Inflammatory macrophage treated with lipopolysaccharide for 4 hours (primary cell): ENCODE data around the gene LETMD1.
"Not testable (repeated sequence)": the region's sequence is repeated elsewhere in the genome, so short reads cannot be mapped to it uniquely, and the experiment has no call there.

Experiments used
- DNase-seq: peaks from one replicate; pipeline ENCODE4 v3.0.0-alpha.2; 2020

Gene LETMD1

GRCh38 chr12:51047655-51048540, at the start of gene LETMD1:
TSS of gene LETMD1 (plus strand) at chr12:51048327. CDS start at chr12:51048357, 30 bp downstream.
- peak; percentile 99 for DNase-seq

DNA sequence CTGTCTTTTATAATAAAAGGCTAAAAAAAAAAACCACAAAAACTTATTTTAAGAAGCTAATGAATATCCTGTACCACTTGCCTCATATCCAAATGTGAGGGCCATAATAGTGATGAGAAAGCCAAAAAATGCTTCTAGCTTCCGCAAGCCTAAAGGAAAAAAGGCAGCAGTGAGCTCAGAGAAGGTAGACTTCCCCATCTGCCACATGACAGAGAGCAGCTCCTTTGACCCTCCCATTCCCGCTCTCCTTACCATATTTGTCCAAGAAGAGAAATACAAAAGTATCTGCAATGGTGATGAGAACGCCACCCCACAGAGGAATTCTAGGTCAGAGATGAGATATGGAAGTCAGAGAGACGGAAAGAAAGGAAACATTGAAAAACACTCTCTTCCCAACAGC, 49.0 kb upstream of the LETMD1 start:
- DNase-seq = peak; percentile 58

- DNase-seq = no peak
Observed at GRCh38 chr12:51000245-51000644, 47.9 kb upstream of the LETMD1 start.

DNA sequence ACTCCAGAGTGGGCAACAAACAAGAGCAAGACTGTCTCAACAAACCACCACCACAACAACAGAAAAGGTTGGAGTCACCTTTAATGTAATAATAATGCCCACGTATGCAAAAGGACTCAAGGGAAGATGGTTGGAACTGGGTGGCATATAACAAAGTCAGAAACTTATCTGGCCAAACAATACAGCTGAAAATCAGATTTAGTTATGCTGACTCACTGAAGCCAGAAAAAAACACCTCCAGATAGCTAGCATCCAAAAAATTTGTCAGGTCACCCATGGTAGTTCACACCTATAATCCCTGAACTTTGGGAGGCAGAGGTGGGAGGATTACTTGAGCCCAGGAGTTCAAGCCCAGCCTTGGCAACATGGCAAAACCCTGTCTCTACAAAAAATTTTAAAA, 46.3 kb upstream of the LETMD1 start:
- DNase-seq = no peak

DNA sequence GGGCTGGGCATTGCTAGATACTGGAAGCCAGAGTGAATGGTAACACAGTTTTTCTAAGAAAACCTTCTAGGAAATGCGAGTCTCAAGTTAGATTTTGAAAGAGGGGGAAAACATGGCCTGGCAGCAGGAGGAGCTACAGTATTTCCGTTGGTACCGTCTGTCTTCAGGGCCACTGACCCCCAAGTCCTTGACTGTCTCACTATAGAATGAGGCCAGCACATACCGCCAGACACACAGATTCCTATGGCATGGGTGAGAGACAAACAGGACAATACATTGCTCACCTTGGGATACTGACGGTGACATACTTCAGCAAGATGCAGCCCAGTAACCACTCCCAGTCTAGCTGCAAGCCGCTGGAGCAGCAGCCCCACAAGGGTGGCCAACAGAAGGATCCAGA, 43.6 kb upstream of the LETMD1 start:
- DNase-seq = no peak

- DNase-seq = no peak
Observed at GRCh38 chr12:51005030-51005429, 43.1 kb upstream of the LETMD1 start.

DNA sequence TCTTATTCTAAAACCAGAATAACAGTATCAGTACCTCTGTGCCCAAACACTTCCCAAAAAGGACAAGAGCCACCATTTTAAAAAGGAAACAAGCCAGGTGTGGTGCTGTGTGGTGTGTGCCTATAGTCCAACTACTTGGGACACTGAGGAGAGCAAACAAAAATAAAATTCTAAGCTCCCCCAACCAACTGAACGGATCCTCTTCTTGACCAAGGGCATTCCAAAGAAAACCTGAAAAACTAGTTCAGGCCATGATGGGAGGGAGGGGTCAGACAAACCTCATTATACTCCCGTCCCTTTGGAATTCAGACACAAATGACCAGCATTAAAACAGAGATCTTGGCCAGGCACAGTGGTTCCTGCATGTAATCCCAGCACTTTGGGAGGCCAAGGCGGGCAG, 42.5 kb upstream of the LETMD1 start:
- DNase-seq = no peak

GRCh38 chr12:51008329-51009055, 39.6 kb upstream of the LETMD1 start:
- DNase-seq = no peak

DNA sequence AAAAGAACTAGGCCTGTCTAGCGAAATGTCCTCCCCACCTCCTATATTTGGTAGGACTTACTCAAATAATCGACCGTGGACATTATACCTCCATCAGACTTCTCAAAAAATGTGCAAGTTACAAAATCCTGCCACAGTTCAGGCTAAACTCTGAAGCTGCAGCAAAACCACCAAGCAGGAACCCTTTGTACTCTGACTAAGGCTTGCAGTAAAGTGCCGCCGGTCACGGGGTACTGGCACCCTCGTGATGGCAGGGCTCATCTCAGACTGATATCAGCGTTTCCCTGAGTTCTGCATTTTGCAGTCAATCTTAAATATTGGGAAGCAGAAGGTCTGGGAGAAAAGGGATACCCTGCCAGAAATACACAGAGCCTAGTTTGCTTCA, 39.1 kb upstream of the LETMD1 start:
- peak; percentile 95 for DNase-seq

DNA sequence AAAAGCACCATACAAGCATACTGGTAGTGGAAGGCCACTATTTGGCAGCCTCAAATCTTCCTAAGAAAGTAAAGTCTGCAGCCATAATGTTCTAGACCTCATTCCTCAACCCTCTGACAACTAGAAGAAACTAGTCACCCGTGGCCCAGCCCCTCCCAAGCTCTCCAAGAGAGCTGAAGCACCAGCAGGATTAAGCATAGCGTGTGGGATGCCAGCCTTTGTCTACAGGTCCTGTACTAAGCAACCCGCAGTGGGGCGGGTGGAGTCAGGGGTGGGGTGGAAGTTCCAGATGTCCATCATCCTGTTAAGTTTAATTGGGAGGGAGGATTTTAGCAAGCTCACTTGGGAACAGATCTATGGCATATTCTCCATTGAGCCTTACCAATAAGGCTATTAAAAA, 36.2 kb upstream of the LETMD1 start:
- peak; percentile 61 for DNase-seq

DNA sequence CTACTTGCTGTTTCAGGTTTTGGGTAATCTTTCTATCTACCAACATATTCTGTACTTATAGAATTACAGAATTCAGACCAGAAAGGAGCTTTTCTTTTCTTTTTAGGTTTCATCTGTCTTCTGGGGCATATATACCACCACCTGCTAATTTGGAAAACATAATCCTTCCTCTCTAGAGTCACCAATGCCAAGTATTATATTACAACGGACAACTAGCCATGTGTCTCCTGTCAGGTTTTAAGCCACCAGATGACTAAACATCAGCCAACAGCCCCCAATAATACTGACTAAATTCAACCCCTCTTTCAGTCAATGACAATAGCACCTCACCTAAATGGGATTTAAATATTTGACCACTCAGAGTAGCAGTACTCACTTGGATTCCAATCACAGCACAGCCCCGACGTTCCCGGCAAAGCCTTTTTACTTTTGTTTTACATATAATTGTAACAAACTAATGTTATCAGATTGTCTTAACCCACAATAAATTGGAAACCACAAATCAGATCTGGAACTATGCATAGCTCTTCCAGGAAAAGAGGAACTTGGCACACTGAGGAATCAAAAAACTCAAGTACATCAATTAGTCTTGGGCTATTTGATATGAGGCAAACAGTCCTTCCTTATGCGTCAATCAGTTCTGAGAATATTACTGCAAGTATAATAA, 35.4 kb upstream of the LETMD1 start:
- peak; percentile 55 for DNase-seq

GRCh38 chr12:51013441-51013840, 34.7 kb upstream of the LETMD1 start:
- DNase-seq = no peak

GRCh38 chr12:51014467-51014866, 33.7 kb upstream of the LETMD1 start:
- DNase-seq = not testable (repeated sequence)

DNA sequence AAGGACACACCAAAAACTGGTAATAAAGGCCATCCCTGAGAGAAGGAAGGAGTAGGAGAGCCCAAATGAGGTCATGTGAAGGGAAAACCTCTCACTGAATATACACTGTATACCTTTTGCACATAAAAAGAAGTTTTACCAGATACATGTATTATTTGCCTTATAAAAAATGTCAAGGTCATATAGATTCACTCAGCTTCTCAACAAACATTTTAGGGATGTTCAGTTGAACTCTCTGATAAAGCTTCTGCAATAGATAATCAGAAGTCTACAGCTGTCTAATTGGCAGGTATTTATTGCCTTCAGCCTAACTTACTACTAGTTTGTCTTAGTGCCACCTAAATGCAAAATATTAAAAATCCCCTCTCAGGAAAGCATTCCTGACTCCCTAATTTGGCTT, 30.7 kb upstream of the LETMD1 start:
- no peak for DNase-seq

- DNase-seq = no peak
Observed at GRCh38 chr12:51018956-51019355, 29.2 kb upstream of the LETMD1 start.

- DNase-seq = peak; percentile 37
Observed at GRCh38 chr12:51019927-51020326, 28.2 kb upstream of the LETMD1 start.

- no peak for DNase-seq
Observed at GRCh38 chr12:51020448-51021182, 27.5 kb upstream of the LETMD1 start.

DNA sequence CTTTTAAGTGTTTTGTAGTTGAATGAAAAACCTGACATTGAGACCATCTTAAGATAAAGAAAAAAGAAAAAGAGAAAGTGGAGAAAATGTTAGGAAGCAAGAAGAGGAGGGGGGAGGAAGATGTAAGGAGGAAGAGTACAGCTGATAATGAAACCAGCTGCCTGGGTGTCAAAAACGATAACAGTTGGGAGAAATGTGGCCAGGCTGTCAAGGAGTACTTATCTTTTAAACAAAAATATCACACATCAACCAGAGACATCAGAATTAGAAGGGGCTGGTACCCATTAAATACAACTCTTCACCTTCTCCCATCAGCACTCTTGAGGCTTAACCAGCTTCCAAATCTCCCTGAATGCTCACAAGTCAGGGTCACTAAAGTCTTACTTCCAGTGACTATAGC, 26.4 kb upstream of the LETMD1 start:
- peak; percentile 51 for DNase-seq

- no peak for DNase-seq
Observed at GRCh38 chr12:51023625-51024382, 24.3 kb upstream of the LETMD1 start.

DNA sequence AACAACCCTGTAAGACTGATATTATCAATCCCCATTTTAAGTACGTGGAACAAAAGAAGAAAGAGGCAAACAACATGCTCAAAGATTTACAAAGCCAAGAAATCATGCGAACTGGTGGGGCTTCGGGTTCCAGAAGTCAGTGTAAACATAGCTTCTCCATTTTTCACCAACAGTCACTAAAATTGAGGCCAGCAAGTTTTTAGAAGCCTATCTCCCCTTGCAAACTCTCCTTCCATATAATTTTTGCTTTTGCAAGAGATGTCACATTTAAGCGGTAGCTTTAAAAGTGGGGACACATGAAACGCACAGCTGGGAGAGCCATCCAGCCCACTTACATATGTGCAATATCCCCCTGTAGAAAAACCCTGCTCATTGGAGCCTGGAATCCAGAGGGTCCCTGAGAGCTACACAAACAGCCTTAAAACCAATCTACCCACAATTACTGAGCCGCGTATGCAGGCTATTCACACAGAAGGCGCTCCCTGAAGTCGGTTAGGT, 22.7 kb upstream of the LETMD1 start:
- peak; percentile 23 for DNase-seq

DNA sequence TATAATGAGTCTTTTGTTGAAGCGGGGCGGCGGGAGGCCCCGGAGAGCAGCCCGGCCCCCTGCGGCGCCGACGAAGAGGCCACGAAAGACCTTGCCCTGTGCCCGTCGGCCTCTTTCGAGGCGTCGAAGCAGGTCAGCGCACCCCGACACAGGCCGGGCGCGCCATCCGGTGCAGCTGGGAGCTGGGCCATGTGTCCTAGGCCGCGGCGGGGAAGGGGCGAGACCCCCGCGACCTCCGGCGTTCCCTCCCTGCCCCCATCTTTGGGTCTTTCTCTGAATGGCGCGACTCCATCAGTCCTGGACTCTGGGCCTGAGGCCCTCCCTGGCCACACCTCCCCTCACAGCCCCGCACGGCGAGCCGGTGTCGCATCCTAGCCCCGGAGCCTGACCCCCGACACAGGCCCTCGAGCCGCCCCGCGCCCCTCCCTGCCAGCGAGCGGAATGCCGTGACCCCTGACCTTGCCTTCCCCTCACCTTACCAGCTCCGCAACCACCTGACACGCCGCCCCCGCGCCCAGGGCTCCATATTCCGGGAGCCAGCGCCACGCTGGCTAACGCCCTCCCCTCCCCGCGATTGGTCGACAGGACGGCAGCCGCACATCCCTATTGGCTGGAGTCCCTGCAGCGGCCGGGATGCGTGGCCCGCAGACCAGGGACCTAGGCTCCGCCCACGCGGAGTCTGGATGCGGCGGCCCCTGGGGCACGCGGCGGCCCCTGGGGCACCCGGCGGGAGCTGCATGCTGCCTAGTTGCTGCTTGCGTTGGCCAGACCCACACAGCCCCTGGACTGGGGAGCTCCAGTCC, 22.1 kb upstream of the LETMD1 start, which contains the start of gene SLC11A2:
Gene SLC11A2, minus strand, starts transcription at position 549 of the 803 bp plus-strand sequence. CDS start 15,656 bp downstream, outside the sequence.
- peak; percentile 99 for DNase-seq
